Measurements from ENCODE around the gene NRXN2. TPM values are rescaled to one million over a fixed set of nuclear protein-coding genes. Genes with fewer than 3 reads are reported as not detected.
A peak's percentile ranks its signal among the peaks of the same experiment; 100 is the strongest.

The NRXN2 gene
- total RNA-seq, 1 donor from 2014 or later, result 10.0 TPM

DNA sequence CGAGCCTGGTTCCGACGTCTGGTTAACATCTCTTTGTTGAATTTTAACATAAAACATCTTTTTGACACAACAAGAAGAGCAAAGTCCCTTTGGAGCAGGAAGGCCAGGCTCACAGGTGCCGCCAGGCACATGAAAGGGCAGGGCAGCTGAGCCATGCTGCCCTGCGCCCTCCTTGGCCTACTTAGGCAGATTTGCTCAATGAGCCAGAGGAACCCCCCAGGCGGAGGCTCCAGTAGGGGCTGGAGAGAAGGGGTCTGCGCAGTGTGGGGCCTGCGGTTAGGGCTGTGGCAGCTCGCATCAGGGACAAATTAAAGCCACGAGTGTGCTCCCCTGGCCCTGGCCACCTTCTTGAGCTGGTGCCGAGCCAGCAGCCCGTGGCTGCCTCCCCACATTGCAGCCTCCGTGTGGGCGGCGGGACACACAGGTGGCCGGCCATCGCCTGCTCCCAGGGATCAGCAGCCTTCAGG lies 141.9 kb downstream of the NRXN2 start:
- peaks cover 2% of the 10 kb centered on the region for H3K27me3 Mint-ChIP-seq (ENCODE audit: low read depth)
- peaks cover 5% of the 10 kb centered on the region for H3K9me3 Mint-ChIP-seq
- DNase-seq (ENCODE audit: low read depth, low spot score), result no peak
- TF ChIP-seq, protein P1, sequence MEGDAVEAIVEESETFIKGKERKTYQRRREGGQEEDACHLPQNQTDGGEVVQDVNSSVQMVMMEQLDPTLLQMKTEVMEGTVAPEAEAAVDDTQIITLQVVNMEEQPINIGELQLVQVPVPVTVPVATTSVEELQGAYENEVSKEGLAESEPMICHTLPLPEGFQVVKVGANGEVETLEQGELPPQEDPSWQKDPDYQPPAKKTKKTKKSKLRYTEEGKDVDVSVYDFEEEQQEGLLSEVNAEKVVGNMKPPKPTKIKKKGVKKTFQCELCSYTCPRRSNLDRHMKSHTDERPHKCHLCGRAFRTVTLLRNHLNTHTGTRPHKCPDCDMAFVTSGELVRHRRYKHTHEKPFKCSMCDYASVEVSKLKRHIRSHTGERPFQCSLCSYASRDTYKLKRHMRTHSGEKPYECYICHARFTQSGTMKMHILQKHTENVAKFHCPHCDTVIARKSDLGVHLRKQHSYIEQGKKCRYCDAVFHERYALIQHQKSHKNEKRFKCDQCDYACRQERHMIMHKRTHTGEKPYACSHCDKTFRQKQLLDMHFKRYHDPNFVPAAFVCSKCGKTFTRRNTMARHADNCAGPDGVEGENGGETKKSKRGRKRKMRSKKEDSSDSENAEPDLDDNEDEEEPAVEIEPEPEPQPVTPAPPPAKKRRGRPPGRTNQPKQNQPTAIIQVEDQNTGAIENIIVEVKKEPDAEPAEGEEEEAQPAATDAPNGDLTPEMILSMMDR (conservative IDR thresholded peaks at IDR 0.05), result no peak
- H3K36me3 Mint-ChIP-seq (ENCODE audit: low read depth), result no peaks in the 10 kb centered on the region
- no peaks in the 10 kb centered on the region for H3K4me1 Mint-ChIP-seq
- H3K4me3 Mint-ChIP-seq, result no peak overlapping the region
- H3K27ac Mint-ChIP-seq (ENCODE audit: unreplicated experiment), result no peak overlapping the region

DNA sequence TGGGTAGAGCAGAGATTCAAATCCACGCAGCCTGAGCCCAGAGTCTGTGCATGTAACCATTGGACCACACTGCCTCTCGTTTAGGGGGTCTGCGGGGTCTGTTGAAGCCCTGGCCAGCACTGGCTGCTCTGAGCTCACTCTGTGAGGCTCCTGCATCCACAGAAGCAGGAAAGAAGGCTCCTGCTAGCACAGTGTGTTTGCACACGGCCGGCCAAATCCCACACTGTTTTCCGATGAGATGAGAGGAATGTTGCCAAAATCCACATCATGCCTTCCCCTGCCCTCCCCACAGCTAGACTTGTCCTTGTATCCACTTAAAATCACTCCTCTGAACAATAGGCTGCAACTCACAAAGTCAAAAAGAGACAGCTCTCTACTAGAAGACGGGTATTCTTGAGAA lies 142.6 kb downstream of the NRXN2 start:
- H3K36me3 Mint-ChIP-seq (ENCODE audit: low read depth), result no peaks in the 10 kb centered on the region
- H3K27me3 Mint-ChIP-seq (ENCODE audit: low read depth), result no peaks in the 10 kb centered on the region
- no peak overlapping the region for H3K4me3 Mint-ChIP-seq
- no peak for DNase-seq (ENCODE audit: low read depth, low spot score)
- no peaks in the 10 kb centered on the region for H3K4me1 Mint-ChIP-seq
- peaks cover 6% of the 10 kb centered on the region for H3K9me3 Mint-ChIP-seq
- TF ChIP-seq, protein P1 (conservative IDR thresholded peaks at IDR 0.05), result no peak
- H3K27ac Mint-ChIP-seq (ENCODE audit: unreplicated experiment), result no peak overlapping the region

DNA sequence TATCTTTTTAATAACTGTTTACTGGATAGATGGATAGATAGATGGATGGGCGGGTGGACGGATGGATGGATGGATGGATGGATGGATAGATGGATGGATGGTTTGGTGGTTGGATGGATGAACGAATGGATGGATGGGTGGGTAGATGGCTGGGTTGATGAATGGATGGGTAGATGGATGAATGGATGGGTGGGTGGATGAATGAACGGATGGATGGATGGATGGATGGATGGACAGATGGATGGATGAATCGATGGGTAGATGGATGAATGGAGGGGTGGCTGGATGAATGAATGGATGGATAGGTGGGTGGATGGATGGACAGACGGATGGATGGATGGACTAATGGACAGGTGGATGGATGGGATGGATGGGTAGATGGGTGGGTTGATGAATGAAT lies 145.8 kb downstream of the NRXN2 start:
- no peaks in the 10 kb centered on the region for H3K27me3 Mint-ChIP-seq (ENCODE audit: low read depth)
- H3K36me3 Mint-ChIP-seq (ENCODE audit: low read depth), result no peaks in the 10 kb centered on the region
- no peaks in the 10 kb centered on the region for H3K4me1 Mint-ChIP-seq
- H3K4me3 Mint-ChIP-seq, result no peak overlapping the region
- H3K27ac Mint-ChIP-seq (ENCODE audit: unreplicated experiment), result no peak overlapping the region
- TF ChIP-seq, protein P1 (conservative IDR thresholded peaks at IDR 0.05), result no peak
- no peak for DNase-seq (ENCODE audit: low read depth, low spot score)
- H3K9me3 Mint-ChIP-seq, result peaks cover 6% of the 10 kb centered on the region

DNA sequence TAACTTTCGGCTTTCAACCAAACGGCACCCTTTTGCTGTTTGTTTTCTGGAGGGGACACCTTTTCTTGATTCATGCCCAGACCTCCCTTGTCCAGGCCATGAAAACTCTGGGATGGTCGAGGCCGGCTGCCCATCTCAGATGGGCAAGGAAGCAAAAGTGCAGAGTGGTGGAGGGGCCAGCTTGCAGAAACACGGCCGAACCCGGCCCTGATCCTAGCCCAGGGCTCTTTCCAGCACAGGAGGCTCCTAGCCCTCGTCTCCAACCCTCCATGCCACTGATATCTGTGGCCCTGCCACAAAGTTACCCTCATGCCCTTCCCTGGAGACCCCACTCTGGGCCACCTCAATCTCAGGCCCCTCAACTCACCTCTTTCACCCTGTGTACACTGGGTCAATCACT lies 150.9 kb downstream of the NRXN2 start:
- no peak for DNase-seq (ENCODE audit: low read depth, low spot score)
- H3K27ac Mint-ChIP-seq (ENCODE audit: unreplicated experiment), result peak overlapping the region; percentile 60
- H3K36me3 Mint-ChIP-seq (ENCODE audit: low read depth), result no peaks in the 10 kb centered on the region
- TF ChIP-seq, protein P1 (conservative IDR thresholded peaks at IDR 0.05), result no peak
- peaks cover 5% of the 10 kb centered on the region for H3K4me1 Mint-ChIP-seq
- H3K4me3 Mint-ChIP-seq, result no peak overlapping the region
- H3K27me3 Mint-ChIP-seq (ENCODE audit: low read depth), result no peaks in the 10 kb centered on the region
- peaks cover 2% of the 10 kb centered on the region for H3K9me3 Mint-ChIP-seq

DNA sequence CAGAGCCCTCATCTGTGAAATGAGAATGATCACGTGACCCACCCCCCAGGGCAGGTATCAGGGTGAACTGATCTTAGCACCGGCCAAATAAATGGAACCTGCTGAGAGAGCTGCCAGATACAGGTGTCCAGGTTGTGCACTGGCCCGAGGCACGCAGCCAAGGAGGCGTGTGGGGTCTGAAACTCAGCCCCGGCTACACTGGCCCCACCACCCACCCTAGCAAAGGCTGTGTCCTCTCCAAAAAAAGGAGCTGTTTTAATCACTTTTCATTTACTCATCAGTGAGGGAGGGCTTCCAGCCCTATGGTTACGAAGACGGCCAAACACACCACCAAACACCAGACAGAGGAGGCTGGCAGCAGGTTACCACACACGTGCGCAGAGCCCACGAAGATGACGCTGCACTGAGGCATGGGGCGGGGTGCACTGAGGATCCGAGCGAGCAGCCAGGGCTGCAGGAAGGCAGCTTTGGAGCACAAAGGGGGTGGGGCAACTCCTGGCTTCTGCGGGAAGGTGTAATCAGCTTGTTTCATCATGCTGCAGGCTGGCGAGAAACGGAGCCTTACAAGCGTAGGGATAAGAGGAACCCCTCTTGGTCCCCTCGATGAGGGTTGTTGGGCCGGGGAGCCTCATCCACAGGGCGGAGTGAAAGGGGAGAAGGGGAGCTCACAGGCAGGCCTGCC lies 151.4 kb downstream of the NRXN2 start:
- TF ChIP-seq, protein P1 (conservative IDR thresholded peaks at IDR 0.05), result no peak
- Mint-ChIP-seq H3K27me3 (ENCODE audit: low read depth) (no peaks in the 10 kb centered on the region), H3K4me3 (no peak overlapping the region), H3K36me3 (ENCODE audit: low read depth) (no peaks in the 10 kb centered on the region), H3K4me1 (peaks cover 11% of the 10 kb centered on the region), H3K27ac (ENCODE audit: unreplicated experiment) (peak overlapping the region; percentile 71), H3K9me3 (peaks cover 2% of the 10 kb centered on the region)
- no peak for DNase-seq (ENCODE audit: low read depth, low spot score)
